CD14-positive monocyte (primary cell): Measurements from ENCODE around the gene EQTN. TPM values are rescaled to one million over a fixed set of nuclear protein-coding genes. Genes with fewer than 3 reads are reported as not detected.

Experiments
- DNase-seq, 3 donors: peaks; one replicate each; pipeline ENCODE4 v3.0.0-alpha.2; 2011 to 2022
- H2AFZ ChIP-seq: 2 replicates; pipeline ENCODE4 v1.6.0; 2012; ENCODE audit warnings: mild to moderate bottlenecking, low read depth, low read length, inconsistent platforms; ENCODE audit not compliant: insufficient read depth, poor library complexity, severe bottlenecking
- H3K27ac ChIP-seq, 2 donors: 1 replicate in 1 of 2; 2 replicates in 1 of 2; pipeline ENCODE4 v1.5.1; 2012 to 2013; ENCODE audit warnings: low read length in 2 of 2, control low read depth in 1 of 2, inconsistent platforms in 1 of 2, low read depth in 1 of 2, mild to moderate bottlenecking in 1 of 2
- H3K27me3 ChIP-seq, 2 donors: one replicate each; pipeline versions ENCODE4 v1.6.0 to v1.6.1; 2011 to 2013; ENCODE audit warnings: low read length in 2 of 2; ENCODE audit not compliant: control insufficient read depth in 2 of 2, insufficient read depth in 2 of 2
- H3K36me3 ChIP-seq, 2 donors: replicated peaks in 1 of 2; 1 replicate in 1 of 2; 2 replicates in 1 of 2; pipeline versions ENCODE4 v1.5.1 to v1.6.1; 2012 to 2013; ENCODE audit warnings: low read length in 2 of 2, control low read depth in 1 of 2, inconsistent platforms in 1 of 2, mild to moderate bottlenecking in 1 of 2; ENCODE audit not compliant: insufficient read depth in 2 of 2, control insufficient read depth in 1 of 2
- H3K4me1 ChIP-seq, 2 donors: 1 replicate in 1 of 2; 2 replicates in 1 of 2; pipeline versions ENCODE4 v1.5.1 to v1.6.1; 2012 to 2013; ENCODE audit warnings: low read length in 2 of 2, control low read depth in 1 of 2, inconsistent platforms in 1 of 2, mild to moderate bottlenecking in 1 of 2, moderate library complexity in 1 of 2; ENCODE audit not compliant: insufficient read depth in 2 of 2, control insufficient read depth in 1 of 2
- H3K4me2 ChIP-seq: replicated peaks from 2 replicates; pipeline ENCODE3; 2012; ENCODE audit warnings: low read length, moderate library complexity, mild to moderate bottlenecking; ENCODE audit not compliant: poor library complexity, severe bottlenecking; ENCODE audit errors: extremely low read depth
- H3K4me3 ChIP-seq, 3 experiments: fragments of 200-600 bp in 1 of 3; sonication (generic) in 1 of 3; replicated peaks in 1 of 3; 1 replicate in 2 of 3; 2 replicates in 1 of 3; pipeline ENCODE4 v1.5.1; 2011 to 2013; ENCODE audit warnings: low read length in 3 of 3, mild to moderate bottlenecking in 3 of 3, control low read depth in 2 of 3, low read depth in 2 of 3, inconsistent platforms in 1 of 3, moderate library complexity in 1 of 3
- H3K79me2 ChIP-seq: 2 replicates; pipeline ENCODE4 v1.6.0; 2012; ENCODE audit warnings: mild to moderate bottlenecking, control low read depth, inconsistent platforms, low read length, moderate library complexity; ENCODE audit not compliant: insufficient read depth
- H3K9ac ChIP-seq: 2 replicates; pipeline ENCODE4 v1.6.0; 2017; ENCODE audit warnings: low read length, mild to moderate bottlenecking; ENCODE audit not compliant: insufficient read depth, poor library complexity, severe bottlenecking
- H3K9me3 ChIP-seq, 2 donors: replicated peaks in 1 of 2; 1 replicate in 1 of 2; 2 replicates in 1 of 2; pipeline versions ENCODE4 v1.5.1 to v1.6.1; 2012 to 2013; ENCODE audit warnings: low read length in 2 of 2, control low read depth in 1 of 2; ENCODE audit not compliant: control insufficient read depth in 1 of 2, insufficient read depth in 1 of 2
- H4K20me1 ChIP-seq: 2 replicates; pipeline ENCODE4 v1.6.0; 2012; ENCODE audit warnings: mild to moderate bottlenecking, low read length, control low read depth, moderate library complexity; ENCODE audit not compliant: insufficient read depth
- H3K27ac Mint-ChIP-seq, 7 donors: one replicate each; pipeline ENCODE4 v1.8.0; 2020; ENCODE audit warnings: mild to moderate bottlenecking in 7 of 7, mixed read lengths in 7 of 7, moderate library complexity in 6 of 7, inconsistent platforms in 2 of 7
- H3K27me3 Mint-ChIP-seq, 3 donors: one replicate each; pipeline ENCODE4 v1.8.0; 2021 to 2022; ENCODE audit warnings: low read depth in 3 of 3, mild to moderate bottlenecking in 3 of 3, mixed read lengths in 3 of 3, moderate library complexity in 3 of 3, inconsistent platforms in 1 of 3
- H3K36me3 Mint-ChIP-seq, 2 donors: one replicate each; pipeline ENCODE4 v1.8.0; 2020; ENCODE audit warnings: mixed read lengths in 2 of 2, inconsistent platforms in 1 of 2, mild to moderate bottlenecking in 1 of 2
- H3K4me1 Mint-ChIP-seq: one replicate; pipeline ENCODE4 v1.8.0; 2020; ENCODE audit warnings: mild to moderate bottlenecking, mixed read lengths
- H3K4me3 Mint-ChIP-seq, 2 donors: one replicate each; pipeline ENCODE4 v1.8.0; 2020; ENCODE audit warnings: mild to moderate bottlenecking in 2 of 2, mixed read lengths in 2 of 2, moderate library complexity in 1 of 2
- H3K9me3 Mint-ChIP-seq, 7 donors: one replicate each; pipeline ENCODE4 v1.8.0; 2020 to 2022; ENCODE audit warnings: mixed read lengths in 7 of 7, mild to moderate bottlenecking in 6 of 7, moderate library complexity in 6 of 7, inconsistent platforms in 2 of 7
- CTCF ChIP-seq: fragments of 200-600 bp; IDR thresholded peaks from one replicate; pipeline ENCODE4 v1.8.0; 2022; ENCODE audit warnings: antibody characterized with exemption, mild to moderate bottlenecking
- WGBS: methylation state at CpG from one replicate; pipeline ENCODE4 v1.1.5; 2013; ENCODE audit warnings: missing lambda C conversion rate; ENCODE audit not compliant: insufficient coverage; 5-methylcytosine and 5-hydroxymethylcytosine counted together
- intact Hi-C, 2 donors: fragments of 100-400 bp; cut with micrococcal nuclease; formaldehyde crosslinking; loops; one replicate each; pipeline versions ENCODE4 v1.15.0 to v1.15.1; 2023
- polyA plus RNA-seq, 3 donors: library from polyadenylated mRNA; depleted of rRNA in 1 of 3; unstranded in 2 of 3; stranded (reverse) in 1 of 3; fragments of 300-500 nt in 2 of 3; fragments of >200 nt in 1 of 3; fragmentation: Illumina TruSeq in 2 of 3; gene quantifications; 1 replicate in 2 of 3; 2 replicates in 1 of 3; pipeline ENCODE4 v1.2.3, GENCODE V29; 2012 to 2021

The EQTN gene
- polyA plus RNA-seq, 3 donors = not detected

- Histone ChIP-seq H3K27ac (no peak overlapping the region), H2AFZ (no peak overlapping the region), H3K4me1 (no peaks in the 10 kb centered on the region), H3K36me3 (no peaks in the 10 kb centered on the region), H3K4me2 (no peak overlapping the region), H3K9ac (no peak overlapping the region), H3K79me2 (no peaks in the 10 kb centered on the region), H3K4me3 (no peak overlapping the region), H3K9me3 (no peaks in the 10 kb centered on the region), H3K27me3 (no peaks in the 10 kb centered on the region), H4K20me1 (no peaks in the 10 kb centered on the region)
- no peak overlapping the region for H3K4me3 Mint-ChIP-seq
- H3K4me1 Mint-ChIP-seq = no peaks in the 10 kb centered on the region
- H3K9me3 Mint-ChIP-seq = peaks cover 0 to 2% (median 0%) of the 10 kb centered on the region in 7 donors
- intact Hi-C loops = no loop called here
- whole genome bisulfite sequencing = 30% methylated on average over 1 of the region's 4 CpGs
- H3K27me3 Mint-ChIP-seq = no peaks in the 10 kb centered on the region
- no peak for TF ChIP-seq CTCF
- H3K27ac Mint-ChIP-seq = no peak overlapping the region
- no peak for DNase-seq
- H3K36me3 Mint-ChIP-seq = no peaks in the 10 kb centered on the region
These were observed 35.3 kb downstream of the EQTN start for GRCh38 chr9:27261517-27262211.

DNA sequence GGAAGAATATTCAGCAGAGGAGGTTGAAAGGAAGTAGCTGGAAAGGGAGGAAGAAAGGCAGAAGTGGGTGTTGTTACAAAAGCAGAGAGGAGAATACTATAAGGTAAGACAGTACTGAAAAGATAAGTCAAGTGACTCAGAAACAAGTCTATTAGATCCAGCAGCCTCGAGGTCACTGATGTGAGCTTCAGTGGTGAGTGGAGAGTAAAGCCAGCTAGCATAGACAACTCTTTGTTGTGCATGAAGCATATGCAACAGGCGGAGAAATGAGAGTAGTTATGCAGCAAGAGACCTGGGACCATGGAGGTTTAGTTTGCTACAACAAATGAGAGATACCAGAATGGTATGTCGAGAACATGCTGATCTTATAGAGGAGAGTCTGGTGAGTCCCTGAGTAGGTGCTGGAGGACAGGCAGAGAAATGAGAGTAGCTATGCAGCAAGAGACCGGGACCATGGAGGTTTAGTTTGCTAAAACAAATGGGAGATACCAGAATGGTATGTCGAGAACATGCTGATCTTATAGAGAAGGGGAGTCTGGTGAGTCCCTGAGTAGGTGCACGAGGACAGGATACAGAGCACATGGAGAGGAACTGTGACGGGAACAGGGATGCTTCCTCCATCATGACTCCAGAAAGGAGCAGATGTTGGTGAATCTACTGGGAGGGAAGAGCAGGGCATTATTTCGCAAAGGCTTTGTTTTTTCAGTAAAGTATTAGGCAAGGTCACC is 36.0 kb downstream of the EQTN start:
- no peak for TF ChIP-seq CTCF
- Histone ChIP-seq H3K4me1 (no peaks in the 10 kb centered on the region), H3K79me2 (no peaks in the 10 kb centered on the region), H2AFZ (no peak overlapping the region), H3K9ac (no peak overlapping the region), H3K4me2 (no peak overlapping the region), H3K36me3 (no peaks in the 10 kb centered on the region), H4K20me1 (no peaks in the 10 kb centered on the region), H3K27ac (no peak overlapping the region), H3K9me3 (no peaks in the 10 kb centered on the region), H3K4me3 (no peak overlapping the region), H3K27me3 (no peaks in the 10 kb centered on the region)
- peaks cover 0 to 3% (median 0%) of the 10 kb centered on the region in 7 donors for H3K9me3 Mint-ChIP-seq
- H3K27me3 Mint-ChIP-seq = no peaks in the 10 kb centered on the region
- no peaks in the 10 kb centered on the region for H3K36me3 Mint-ChIP-seq
- H3K27ac Mint-ChIP-seq = no peak overlapping the region
- no peak for DNase-seq
- intact Hi-C loops = no loop called here
- no peak overlapping the region for H3K4me3 Mint-ChIP-seq
- no peaks in the 10 kb centered on the region for H3K4me1 Mint-ChIP-seq
- 90% methylated on average over 7 of the region's 8 CpGs for WGBS
